Chondrocyte (in vitro differentiated cells): Measurements from ENCODE around the gene SH2D3C. TPM values are rescaled to one million over a fixed set of nuclear protein-coding genes. Genes with fewer than 3 reads are reported as not detected.

ENCODE experiments used
- DNase-seq: peaks from one replicate; pipeline ENCODE4 v3.0.0; 2021; ENCODE audit warnings: mixed read lengths, low spot score
- H3K27ac Mint-ChIP-seq: one replicate; pipeline ENCODE4 v1.8.0; 2021; ENCODE audit warnings: mild to moderate bottlenecking, moderate library complexity, mixed read lengths; ENCODE audit not compliant: unreplicated experiment
- H3K27me3 Mint-ChIP-seq: 2 replicates; pipeline ENCODE4 v1.8.0; 2021; ENCODE audit warnings: low read depth, mixed read lengths
- H3K36me3 Mint-ChIP-seq: 2 replicates; pipeline ENCODE4 v1.8.0; 2021; ENCODE audit warnings: low read depth, mixed read lengths
- H3K4me1 Mint-ChIP-seq: 2 replicates; pipeline ENCODE4 v1.8.0; 2021; ENCODE audit warnings: low read depth, mild to moderate bottlenecking, mixed read lengths
- H3K4me3 Mint-ChIP-seq: one replicate; pipeline ENCODE4 v1.8.0; 2021; ENCODE audit warnings: mild to moderate bottlenecking, moderate library complexity, mixed read lengths; ENCODE audit not compliant: unreplicated experiment
- H3K9me3 Mint-ChIP-seq: 2 replicates; pipeline ENCODE4 v1.8.0; 2021; ENCODE audit warnings: low read depth, mixed read lengths
- CTCF ChIP-seq: fragments of 200-600 bp; sonication (generic); IDR thresholded peaks from 2 replicates; pipeline ENCODE4 v1.5.0; 2021; ENCODE audit warnings: antibody characterized with exemption, mild to moderate bottlenecking, moderate library complexity
- total RNA-seq: library from RNA; stranded (reverse); gene quantifications from 3 replicates; pipeline ENCODE4 v1.2.1, GENCODE V29; 2021

The SH2D3C gene
- total RNA-seq, 1 donor from 2014 or later, result 9.9 TPM

- peak; percentile 72 for TF ChIP-seq CTCF
- no peaks in the 10 kb centered on the region for H3K9me3 Mint-ChIP-seq
- no peak for DNase-seq
- peaks cover 6% of the 10 kb centered on the region for H3K36me3 Mint-ChIP-seq
- H3K27ac Mint-ChIP-seq, result no peak overlapping the region
- H3K4me3 Mint-ChIP-seq, result no peak overlapping the region
- peaks cover 27% of the 10 kb centered on the region for H3K4me1 Mint-ChIP-seq
- H3K27me3 Mint-ChIP-seq, result no peaks in the 10 kb centered on the region
These were observed 27.2 kb upstream of the SH2D3C start for GRCh38 chr9:127805620-127806019.

- Mint-ChIP-seq H3K27me3 (no peaks in the 10 kb centered on the region), H3K4me1 (peaks cover 27% of the 10 kb centered on the region), H3K4me3 (peak overlapping the region; percentile 95), H3K27ac (peak overlapping the region; percentile 95), H3K9me3 (no peaks in the 10 kb centered on the region), H3K36me3 (peaks cover 6% of the 10 kb centered on the region)
- DNase-seq, result no peak
- no peak for TF ChIP-seq CTCF
These were observed 25.3 kb upstream of the SH2D3C start for GRCh38 chr9:127803507-127804352.

GRCh38 chr9:127802576-127803443, 24.3 kb upstream of the SH2D3C start, which contains the start of gene FPGS:
TSS of gene FPGS (plus strand) at chr9:127802882. CDS start at chr9:127802925, 43 bp downstream.
- H3K36me3 Mint-ChIP-seq, result peaks cover 5% of the 10 kb centered on the region
- H3K27me3 Mint-ChIP-seq, result no peaks in the 10 kb centered on the region
- peak within 1 kb of the TSS; percentile 95 for H3K4me3 Mint-ChIP-seq
- DNase-seq, result peak; percentile 96
- peaks cover 27% of the 10 kb centered on the region for H3K4me1 Mint-ChIP-seq
- peak within 1 kb of the TSS; percentile 95 for H3K27ac Mint-ChIP-seq
- no peaks in the 10 kb centered on the region for H3K9me3 Mint-ChIP-seq
- no peak for TF ChIP-seq CTCF

- H3K27ac Mint-ChIP-seq, result peak overlapping the region; percentile 88
- DNase-seq, result no peak
- no peaks in the 10 kb centered on the region for H3K9me3 Mint-ChIP-seq
- H3K36me3 Mint-ChIP-seq, result peaks cover 3% of the 10 kb centered on the region
- peaks cover 27% of the 10 kb centered on the region for H3K4me1 Mint-ChIP-seq
- TF ChIP-seq CTCF, result peak; percentile 59
- H3K4me3 Mint-ChIP-seq, result peak overlapping the region; percentile 78
- H3K27me3 Mint-ChIP-seq, result no peaks in the 10 kb centered on the region
These were observed 23.6 kb upstream of the SH2D3C start for GRCh38 chr9:127801955-127802575.

- Mint-ChIP-seq H3K4me1 (peaks cover 13% of the 10 kb centered on the region), H3K4me3 (no peak overlapping the region), H3K9me3 (no peaks in the 10 kb centered on the region), H3K27me3 (no peaks in the 10 kb centered on the region), H3K36me3 (peaks cover 3% of the 10 kb centered on the region), H3K27ac (no peak overlapping the region)
- DNase-seq, result no peak
- no peak for TF ChIP-seq CTCF
These were observed 18.4 kb upstream of the SH2D3C start for GRCh38 chr9:127796852-127797370.
